ENCODE data around the gene VSIG10L2.

VSIG10L2 gene

GRCh38 chr11:125948278-125949051, 2.6 kb downstream of the VSIG10L2 start:
- no peak for DNase-seq

GRCh38 chr11:125949271-125950177, 3.7 kb downstream of the VSIG10L2 start:
- no peak for DNase-seq

- DNase-seq: no peak
Measured at GRCh38 chr11:125950178-125950490, 4.3 kb downstream of the VSIG10L2 start.

GRCh38 chr11:125950696-125951651, 5.1 kb downstream of the VSIG10L2 start:
- DNase-seq: no peak

GRCh38 chr11:125951731-125952130, 5.9 kb downstream of the VSIG10L2 start:
- DNase-seq: no peak

GRCh38 chr11:125952559-125952958, 6.7 kb downstream of the VSIG10L2 start:
- DNase-seq: no peak

GRCh38 chr11:125952973-125953372, 7.1 kb downstream of the VSIG10L2 start:
- DNase-seq: no peak

GRCh38 chr11:125953401-125953935, 7.6 kb downstream of the VSIG10L2 start:
- DNase-seq: no peak

- DNase-seq: no peak
Measured at GRCh38 chr11:125954123-125954944, 8.5 kb downstream of the VSIG10L2 start.

GRCh38 chr11:125954945-125955640, 9.2 kb downstream of the VSIG10L2 start:
- no peak for DNase-seq

- DNase-seq: no peak
Measured at GRCh38 chr11:125955856-125956255, 10.0 kb downstream of the VSIG10L2 start.

- no peak for DNase-seq
Measured at GRCh38 chr11:125956391-125957134, 10.7 kb downstream of the VSIG10L2 start.

- DNase-seq: no peak
Measured at GRCh38 chr11:125957618-125958332, 11.9 kb downstream of the VSIG10L2 start.

GRCh38 chr11:125958872-125959400, 13.1 kb downstream of the VSIG10L2 start:
- DNase-seq: no peak

- DNase-seq: no peak
Measured at GRCh38 chr11:125959511-125959910, 13.7 kb downstream of the VSIG10L2 start.

- no peak for DNase-seq
Measured at GRCh38 chr11:125959931-125960330, 14.1 kb downstream of the VSIG10L2 start.

- no peak for DNase-seq
Measured at GRCh38 chr11:125960771-125961170, 14.9 kb downstream of the VSIG10L2 start.

GRCh38 chr11:125967515-125967914, 21.7 kb downstream of the VSIG10L2 start:
- DNase-seq: no peak

GRCh38 chr11:125968354-125968753, 22.5 kb downstream of the VSIG10L2 start:
- no peak for DNase-seq
